Activated CD8-positive, alpha-beta memory T cell treated with anti-CD3 and anti-CD28 coated beads for 1 hour (primary cell): ENCODE results near the gene ITGAX.

Source experiments
- DNase-seq, 2 donors: peaks; one replicate each; pipeline ENCODE4 v3.0.0-alpha.2; 2020; ENCODE audit warnings: low read depth in 1 of 2; ENCODE audit errors: extremely low read depth in 1 of 2

Gene ITGAX

GRCh38 chr16:31430380-31431052, 75.5 kb downstream of the ITGAX start:
- no peak for DNase-seq
